Limb (tissue), 2 donors: ENCODE data around the gene SLC30A5.

Experiments used
- DNase-seq, 2 donors: peaks; one replicate each; pipeline ENCODE4 v3.0.0-alpha.2; 2016; ENCODE audit errors: extremely low spot score in 2 of 2

SLC30A5 gene

DNA sequence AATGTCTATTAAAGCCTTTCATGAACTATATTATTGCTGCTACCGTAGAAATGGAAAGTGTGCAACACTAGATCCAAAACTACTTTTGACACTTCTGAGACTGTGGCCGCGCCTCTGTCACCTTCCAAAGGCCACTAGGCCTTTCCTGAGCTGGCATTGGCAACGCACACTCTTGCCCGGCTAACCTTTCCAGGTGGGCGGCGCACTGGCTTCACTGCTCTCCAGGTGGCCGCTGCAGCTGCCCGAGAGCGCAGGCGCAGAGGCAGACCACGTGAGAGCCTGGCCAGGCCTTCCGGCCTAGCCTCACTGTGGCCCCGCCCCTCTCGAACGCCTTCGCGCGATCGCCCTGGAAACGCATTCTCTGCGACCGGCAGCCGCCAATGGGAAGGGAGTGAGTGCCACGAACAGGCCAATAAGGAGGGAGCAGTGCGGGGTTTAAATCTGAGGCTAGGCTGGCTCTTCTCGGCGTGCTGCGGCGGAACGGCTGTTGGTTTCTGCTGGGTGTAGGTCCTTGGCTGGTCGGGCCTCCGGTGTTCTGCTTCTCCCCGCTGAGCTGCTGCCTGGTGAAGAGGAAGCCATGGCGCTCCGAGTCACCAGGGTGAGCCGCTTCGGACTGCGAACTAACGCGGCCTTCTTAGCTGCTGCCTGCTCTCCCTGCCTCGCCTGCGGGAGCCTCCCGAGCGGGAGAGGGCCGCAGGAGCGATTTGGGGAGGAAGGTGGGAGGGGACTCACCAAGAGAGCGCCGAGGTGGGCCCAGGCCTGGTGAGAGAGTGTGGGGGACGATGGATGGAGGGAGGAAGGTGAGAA lies 73.1 kb downstream of the SLC30A5 start, which contains the start of gene CCNB1:
Gene CCNB1, plus strand, starts transcription at position 465 of the 807 bp plus-strand sequence. Its CDS starts 113 bp downstream, at position 578.
- DNase-seq = peak; percentile 97 to 99

DNA sequence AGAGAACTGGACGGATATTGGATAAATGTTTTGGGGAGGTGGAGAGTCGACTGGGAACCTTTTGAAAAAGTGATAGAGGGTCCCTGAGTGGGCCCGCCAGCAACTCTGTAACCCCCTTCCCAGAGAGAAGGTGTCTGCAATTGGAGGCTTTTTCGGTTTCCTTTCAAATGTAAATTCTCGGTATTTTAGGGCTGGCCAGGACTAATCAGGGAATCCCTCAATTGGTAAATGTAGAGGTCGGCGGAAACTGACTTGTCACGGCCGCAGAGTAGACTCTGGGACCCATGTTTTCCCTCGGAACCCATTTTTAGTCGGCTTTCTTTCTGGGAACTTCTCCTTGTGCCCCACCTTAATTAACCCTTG lies 73.7 kb downstream of the SLC30A5 start:
- DNase-seq = no peak

DNA sequence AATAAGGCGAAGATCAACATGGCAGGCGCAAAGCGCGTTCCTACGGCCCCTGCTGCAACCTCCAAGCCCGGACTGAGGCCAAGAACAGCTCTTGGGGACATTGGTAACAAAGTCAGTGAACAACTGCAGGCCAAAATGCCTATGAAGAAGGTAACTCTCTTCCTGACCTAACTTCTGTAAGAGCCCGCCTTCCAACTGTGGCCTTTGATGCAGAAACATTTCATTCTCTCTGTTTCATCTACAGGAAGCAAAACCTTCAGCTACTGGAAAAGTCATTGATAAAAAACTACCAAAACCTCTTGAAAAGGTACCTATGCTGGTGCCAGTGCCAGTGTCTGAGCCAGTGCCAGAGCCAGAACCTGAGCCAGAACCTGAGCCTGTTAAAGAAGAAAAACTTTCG lies 74.1 kb downstream of the SLC30A5 start:
- DNase-seq = no peak

DNA sequence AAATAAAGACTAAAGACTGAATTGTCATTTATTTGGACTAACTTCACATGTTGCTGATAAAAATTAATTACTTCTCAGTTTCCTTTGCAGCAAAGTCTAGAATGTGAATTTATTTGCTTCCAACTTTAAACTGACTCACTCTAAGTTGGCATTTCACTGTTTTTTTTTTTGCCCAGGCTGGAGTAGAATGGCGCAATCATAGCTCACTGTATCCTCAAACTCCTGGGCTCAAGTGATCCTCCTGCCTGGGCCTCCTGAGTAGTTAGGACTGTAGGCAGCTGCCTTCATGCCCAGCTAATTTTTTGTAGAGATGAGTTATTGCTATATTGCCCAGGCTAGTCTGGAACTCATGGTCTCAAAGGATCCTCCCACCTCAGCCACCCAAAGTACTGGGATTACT lies 76.7 kb downstream of the SLC30A5 start:
- DNase-seq = no peak

DNA sequence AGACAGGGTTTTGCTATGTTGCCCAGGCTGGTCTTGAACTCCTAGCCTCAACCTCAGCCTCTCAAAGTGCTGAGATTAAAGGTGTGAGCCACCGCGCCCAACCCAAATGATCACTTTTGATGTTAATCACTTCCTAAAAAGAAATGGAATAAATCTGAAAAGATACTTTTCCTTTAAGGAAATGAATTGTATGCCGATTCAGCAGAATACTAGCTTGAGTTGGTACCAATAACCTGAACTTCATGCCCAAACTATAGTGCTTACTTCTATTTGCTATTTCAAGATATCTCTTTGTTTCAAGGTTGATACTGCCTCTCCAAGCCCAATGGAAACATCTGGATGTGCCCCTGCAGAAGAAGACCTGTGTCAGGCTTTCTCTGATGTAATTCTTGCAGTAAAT lies 77.2 kb downstream of the SLC30A5 start:
- DNase-seq = no peak
